HepG2 (cell line): ENCODE measurements around the gene DNAJC4. TPM values are rescaled to one million over a fixed set of nuclear protein-coding genes. Genes with fewer than 3 reads are reported as not detected.
A peak's percentile ranks its signal among the peaks of the same experiment; 100 is the strongest.

Experiments used
- FOSL2 ChIP-seq: sonication (generic); formaldehyde crosslinking; IDR thresholded peaks from 2 replicates; pipeline ENCODE4 v1.4.0; 2020; ENCODE audit warnings: missing genetic modification reagents
- GATAD1 ChIP-seq: IDR thresholded peaks from 2 replicates; pipeline ENCODE4 v1.6.1; 2016; ENCODE audit warnings: missing genetic modification reagents, missing compliant biosample characterization
- GMEB2 ChIP-seq: IDR thresholded peaks from 2 replicates; pipeline ENCODE4 v1.6.1; 2016; ENCODE audit warnings: missing biosample characterization, missing genetic modification reagents, low read depth
- KIAA2018 ChIP-seq: sonication (generic); formaldehyde crosslinking; IDR thresholded peaks from 2 replicates; pipeline ENCODE4 v1.5.0; 2020; ENCODE audit warnings: mild to moderate bottlenecking, missing genetic modification reagents, borderline replicate concordance
- PHF8 ChIP-seq: sonication (generic); formaldehyde crosslinking; IDR thresholded peaks from 2 replicates; pipeline ENCODE4 v1.5.0; 2020; ENCODE audit warnings: missing genetic modification reagents
- PITX1 ChIP-seq: sonication (generic); formaldehyde crosslinking; IDR thresholded peaks from 2 replicates; pipeline ENCODE4 v1.5.1; 2020; ENCODE audit warnings: mild to moderate bottlenecking, missing genetic modification reagents
- SMARCC2 ChIP-seq: fragments of 450-650 bp; IDR thresholded peaks from 2 replicates; pipeline ENCODE4 v1.6.1; 2017; ENCODE audit warnings: antibody characterized with exemption, mild to moderate bottlenecking
- TAF1 ChIP-seq: sonication (generic); formaldehyde crosslinking; IDR thresholded peaks from 2 replicates; pipeline ENCODE4 v1.4.0; 2020; ENCODE audit warnings: missing genetic modification reagents
- TBL1XR1 ChIP-seq: fragments of 150-350 bp; IDR thresholded peaks from 2 replicates; pipeline ENCODE4 v1.6.1; 2014; ENCODE audit warnings: borderline replicate concordance, low read length; ENCODE audit not compliant: partially characterized antibody
- UBTF ChIP-seq: sonication (generic); formaldehyde crosslinking; IDR thresholded peaks from 2 replicates; pipeline ENCODE4 v1.4.0; 2020; ENCODE audit warnings: mild to moderate bottlenecking, missing genetic modification reagents
- ZNF777 ChIP-seq: sonication (generic); formaldehyde crosslinking; IDR thresholded peaks from 2 replicates; pipeline ENCODE4 v1.4.0; 2020; ENCODE audit warnings: missing genetic modification reagents
- polyA plus RNA-seq, 8 experiments: library from polyadenylated mRNA; depleted of rRNA in 3 of 8; stranded (reverse) in 7 of 8; unstranded in 1 of 8; fragments of >200 nt; fragmentation: Illumina TruSeq in 4 of 8; extraction: Trizol in 4 of 8; gene quantifications; 2 replicates each; pipeline versions ENCODE4 v1.2.1 to v1.2.3, GENCODE V29; 2011 to 2016; ENCODE audit warnings: low read depth in 4 of 8, missing spikeins in 1 of 8, mixed read lengths in 1 of 8; ENCODE audit not compliant: insufficient read depth in 1 of 8
- total RNA-seq, 5 experiments: library from RNA; depleted of rRNA; stranded (reverse); fragments of >200 nt; fragmentation: Illumina TruSeq; extraction: Trizol; gene quantifications; 2 replicates each; pipeline ENCODE4 v1.2.3, GENCODE V29; 2016; ENCODE audit warnings: low read depth in 1 of 5
- TF ChIP-seq, protein P1 (sequence below): sonication (generic); formaldehyde crosslinking; conservative IDR thresholded peaks from 2 replicates; pipeline ENCODE4 v1.8.0; 2022; ENCODE audit warnings: low read depth, missing genetic modification reagents

The DNAJC4 gene
- total and polyA plus RNA-seq, 2 of the 13 experiments (the other 11 are each of a cell fraction or from before 2014, with no cell fraction given), result 10.3 to 60.8 TPM

GRCh38 chr11:64240435-64241240 is 10.3 kb downstream of the DNAJC4 start, which contains the start of gene FKBP2 (continued):
- TF ChIP-seq PITX1 (CRISPR knock-in tag) (peak; percentile 13; the same call in 1 of the 2 replicates), GMEB2 (CRISPR knock-in tag) (peak; percentile 56; the same call in 1 of the 2 replicates), ZNF777 (CRISPR knock-in tag) (0 out of 2 replicates have a peak, but pooled peaks have one; percentile 36), SMARCC2 (no peak), FOSL2 (0 out of 2 replicates have a peak, but pooled peaks have one; percentile 5), UBTF (CRISPR knock-in tag) (peak; percentile 30; the same call in 1 of the 2 replicates), PHF8 (CRISPR knock-in tag) (peak; percentile 65; the same call in 1 of the 2 replicates), TBL1XR1 (no peak), TAF1 (CRISPR knock-in tag) (peak; percentile 97), KIAA2018 (peak; percentile 10; the same call in 1 of the 2 replicates), GATAD1 (peak; percentile 87)
- TF ChIP-seq, protein P1, sequence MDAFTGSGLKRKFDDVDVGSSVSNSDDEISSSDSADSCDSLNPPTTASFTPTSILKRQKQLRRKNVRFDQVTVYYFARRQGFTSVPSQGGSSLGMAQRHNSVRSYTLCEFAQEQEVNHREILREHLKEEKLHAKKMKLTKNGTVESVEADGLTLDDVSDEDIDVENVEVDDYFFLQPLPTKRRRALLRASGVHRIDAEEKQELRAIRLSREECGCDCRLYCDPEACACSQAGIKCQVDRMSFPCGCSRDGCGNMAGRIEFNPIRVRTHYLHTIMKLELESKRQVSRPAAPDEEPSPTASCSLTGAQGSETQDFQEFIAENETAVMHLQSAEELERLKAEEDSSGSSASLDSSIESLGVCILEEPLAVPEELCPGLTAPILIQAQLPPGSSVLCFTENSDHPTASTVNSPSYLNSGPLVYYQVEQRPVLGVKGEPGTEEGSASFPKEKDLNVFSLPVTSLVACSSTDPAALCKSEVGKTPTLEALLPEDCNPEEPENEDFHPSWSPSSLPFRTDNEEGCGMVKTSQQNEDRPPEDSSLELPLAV (CRISPR knock-in tag), result no peak
